Suppressor macrophage treated with lipopolysaccharide for 1 hour (primary cell): ENCODE data around the gene TMEM234.
"Not testable (repeated sequence)": the region's sequence is repeated elsewhere in the genome, so short reads cannot be mapped to it uniquely, and the experiment has no call there.

Source experiments
- DNase-seq, 3 donors: peaks; one replicate each; pipeline ENCODE4 v3.0.0-alpha.2; 2020 to 2022

Gene TMEM234

DNA sequence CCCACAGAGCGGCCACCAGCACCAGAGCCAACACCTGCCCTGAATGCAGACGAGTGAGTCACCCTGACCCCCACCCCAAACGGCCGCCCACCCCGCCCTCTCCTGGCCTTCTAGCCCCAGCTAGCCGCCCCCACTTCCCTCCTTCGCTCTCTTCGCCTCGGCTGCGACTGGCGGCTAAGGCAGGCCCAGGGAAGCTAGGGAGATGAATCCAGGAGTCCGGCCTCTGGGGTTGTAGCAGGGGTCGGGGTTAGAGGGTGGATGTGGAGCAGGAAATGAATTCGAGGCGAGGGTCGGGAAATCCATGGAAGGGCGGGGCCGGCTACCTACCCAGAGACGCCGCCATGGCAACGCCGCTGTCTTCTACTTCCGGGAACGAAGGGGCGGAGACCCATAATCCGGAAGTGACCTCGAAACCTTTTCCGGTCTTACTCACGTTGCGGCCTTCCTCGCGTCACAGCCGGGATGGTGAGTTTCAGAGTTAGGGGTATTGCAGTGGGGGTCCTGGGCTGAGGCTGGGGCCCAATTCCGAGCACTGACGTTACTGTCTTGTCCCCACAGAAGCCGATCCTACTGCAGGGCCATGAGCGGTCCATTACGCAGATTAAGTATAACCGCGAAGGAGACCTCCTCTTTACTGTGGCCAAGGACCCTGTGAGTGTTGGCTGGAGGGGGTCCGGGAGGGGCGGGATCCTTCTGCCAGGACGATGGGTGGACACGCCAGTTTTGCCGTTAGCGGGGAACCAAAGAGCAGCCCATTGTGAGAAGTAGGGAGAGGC lies at the start of gene TMEM234, which contains the start of gene EIF3I:
Gene TMEM234, minus strand, starts transcription at position 374 of the 776 bp plus-strand sequence. Its CDS starts 31 bp downstream, at position 343.
Gene EIF3I, plus strand, starts transcription at position 428 of the 776 bp plus-strand sequence. Its CDS starts 35 bp downstream, at position 463.
- DNase-seq = peak; percentile 95 to 97 (median 96)

DNA sequence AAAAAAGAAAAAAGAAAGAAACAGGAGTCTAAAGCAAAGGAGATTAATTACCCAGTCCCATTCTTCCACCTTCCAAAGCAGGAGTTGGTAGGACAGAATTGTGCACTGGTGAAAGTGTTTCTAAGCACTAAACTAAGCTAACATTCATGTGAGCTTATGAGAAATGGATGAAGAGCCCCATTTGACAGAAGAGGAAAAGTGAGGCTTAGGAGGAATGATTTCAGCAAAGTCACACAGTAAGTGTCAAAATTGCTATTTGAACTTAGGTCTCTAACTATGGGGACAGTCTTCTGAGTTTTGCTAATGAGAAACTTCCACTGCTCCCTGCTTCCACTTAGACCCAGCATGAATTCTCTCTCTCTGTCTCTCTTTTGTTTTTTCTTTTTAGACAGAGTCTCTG lies 47.6 kb upstream of the TMEM234 start:
- no peak for DNase-seq

DNA sequence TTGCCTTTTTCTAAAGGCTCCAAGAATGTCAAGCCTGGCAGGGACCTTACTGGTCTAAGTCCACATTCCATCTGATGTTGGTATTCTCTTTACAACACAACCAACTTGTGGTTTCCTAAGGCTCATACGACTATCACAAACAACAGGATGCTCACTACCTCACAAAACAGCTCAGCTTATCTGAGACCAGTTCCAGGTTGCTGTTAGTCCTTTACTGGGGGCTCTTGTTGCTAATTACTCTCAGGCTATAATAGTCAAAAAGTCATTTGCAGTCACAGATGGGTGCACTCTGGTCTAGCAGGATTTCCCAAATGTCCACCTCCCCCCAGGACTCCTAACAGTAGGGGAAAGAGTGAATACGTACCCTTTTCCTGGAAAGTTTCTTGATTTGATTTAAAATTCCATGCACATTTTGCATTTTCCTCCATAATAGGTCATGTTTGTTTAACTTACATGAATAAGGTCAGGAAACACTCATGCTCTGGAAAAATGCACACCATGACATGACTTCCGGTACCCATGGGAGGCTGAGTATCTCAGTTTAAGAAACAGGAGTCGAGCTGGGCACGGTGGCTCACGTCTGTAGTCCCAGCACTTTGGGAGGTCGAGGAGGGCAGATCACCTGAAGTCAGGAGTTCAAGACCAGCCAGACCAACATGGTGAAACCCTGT lies 44.9 kb upstream of the TMEM234 start:
- no peak for DNase-seq

DNA sequence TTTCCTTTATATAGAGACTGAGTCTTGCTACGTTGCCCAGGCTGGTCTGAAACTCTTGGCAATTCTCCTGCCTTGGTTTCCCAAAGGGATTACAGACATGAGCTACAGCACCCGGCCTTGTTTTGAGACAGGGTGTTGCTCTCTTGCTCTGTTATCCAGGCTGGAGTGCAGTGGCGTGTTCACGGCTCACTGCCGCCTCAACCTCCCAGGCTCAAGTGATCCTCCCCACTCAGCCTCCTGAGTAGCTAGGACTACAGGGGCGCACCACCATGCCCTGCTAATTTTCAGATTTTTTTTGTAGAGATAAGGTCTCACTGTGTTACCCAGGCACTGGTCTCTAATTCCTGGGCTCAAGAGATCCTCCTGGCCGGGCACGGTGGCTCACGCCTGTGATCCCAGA lies 43.7 kb upstream of the TMEM234 start:
- no peak for DNase-seq

DNA sequence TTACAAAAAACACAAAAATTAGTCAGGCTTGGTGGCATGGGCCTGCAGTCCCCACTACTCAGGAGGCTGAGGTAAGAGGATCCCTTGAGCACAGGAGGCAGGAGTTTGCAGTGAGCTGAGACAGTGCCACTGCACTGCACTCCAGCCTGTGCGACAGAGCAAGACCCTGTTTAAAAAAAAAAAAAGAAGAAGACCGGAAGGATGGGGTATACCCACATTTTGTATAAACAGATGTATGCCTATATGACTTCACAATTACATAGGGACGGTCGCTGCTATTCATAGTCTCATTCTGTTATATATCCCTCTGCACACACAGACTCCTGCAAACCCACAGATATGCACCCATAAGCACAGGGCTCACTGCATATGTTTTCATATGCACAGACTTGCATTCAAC lies 41.6 kb upstream of the TMEM234 start:
- DNase-seq = no peak

- DNase-seq = not testable (repeated sequence)
Observed at GRCh38 chr1:32263236-32263593, 41.1 kb upstream of the TMEM234 start.

DNA sequence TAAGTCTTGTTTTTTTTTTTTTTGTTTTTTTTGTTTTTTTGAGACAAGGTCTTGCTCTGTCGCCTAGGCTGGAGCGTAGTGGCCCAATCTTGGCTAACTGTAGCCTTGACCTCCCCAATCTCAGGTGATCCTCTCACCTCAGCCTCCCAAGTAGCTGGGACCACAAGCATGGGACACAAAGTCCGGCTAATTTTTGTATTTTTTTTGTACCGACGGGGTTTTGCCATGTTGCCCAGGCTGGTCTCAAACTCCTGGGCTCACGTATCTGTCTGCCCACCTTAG lies 35.0 kb upstream of the TMEM234 start:
- no peak for DNase-seq

DNA sequence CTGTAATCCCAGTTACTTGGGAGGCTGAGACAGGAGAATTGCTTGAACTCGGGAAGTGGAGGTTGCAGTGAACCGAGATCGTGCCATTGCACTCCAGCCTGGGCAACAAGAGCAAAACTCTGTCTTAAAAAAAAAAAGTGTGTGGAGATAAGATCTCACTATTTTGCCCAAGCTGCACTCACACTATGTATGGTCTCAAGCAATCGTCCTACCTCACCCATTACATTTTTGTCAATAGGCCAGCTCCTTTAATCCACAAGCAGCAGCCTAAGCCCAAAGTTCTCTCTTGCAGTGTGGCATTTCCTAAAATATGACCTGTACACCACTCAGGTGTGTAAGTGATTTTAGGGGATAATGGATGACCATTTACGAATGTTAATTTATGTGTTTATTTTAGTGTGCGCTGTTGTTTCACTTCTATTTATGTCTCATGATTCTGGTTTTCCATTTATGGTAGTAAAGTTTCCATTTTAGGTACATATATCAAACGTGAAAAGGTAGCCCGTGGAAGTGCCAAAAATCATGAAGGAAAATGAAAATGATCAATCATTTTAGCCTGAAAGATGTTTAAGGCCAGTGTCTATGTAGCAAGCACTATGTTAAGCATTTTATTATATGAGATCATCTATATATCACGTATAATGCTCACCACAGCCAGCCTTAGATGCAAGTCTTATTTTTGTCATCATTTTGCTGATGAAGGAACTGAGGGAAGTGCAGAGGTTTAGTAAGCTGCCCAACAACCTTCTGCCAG lies 34.5 kb upstream of the TMEM234 start:
- DNase-seq = no peak

GRCh38 chr1:32255072-32256071 lies 33.2 kb upstream of the TMEM234 start:
- no peak for DNase-seq

DNA sequence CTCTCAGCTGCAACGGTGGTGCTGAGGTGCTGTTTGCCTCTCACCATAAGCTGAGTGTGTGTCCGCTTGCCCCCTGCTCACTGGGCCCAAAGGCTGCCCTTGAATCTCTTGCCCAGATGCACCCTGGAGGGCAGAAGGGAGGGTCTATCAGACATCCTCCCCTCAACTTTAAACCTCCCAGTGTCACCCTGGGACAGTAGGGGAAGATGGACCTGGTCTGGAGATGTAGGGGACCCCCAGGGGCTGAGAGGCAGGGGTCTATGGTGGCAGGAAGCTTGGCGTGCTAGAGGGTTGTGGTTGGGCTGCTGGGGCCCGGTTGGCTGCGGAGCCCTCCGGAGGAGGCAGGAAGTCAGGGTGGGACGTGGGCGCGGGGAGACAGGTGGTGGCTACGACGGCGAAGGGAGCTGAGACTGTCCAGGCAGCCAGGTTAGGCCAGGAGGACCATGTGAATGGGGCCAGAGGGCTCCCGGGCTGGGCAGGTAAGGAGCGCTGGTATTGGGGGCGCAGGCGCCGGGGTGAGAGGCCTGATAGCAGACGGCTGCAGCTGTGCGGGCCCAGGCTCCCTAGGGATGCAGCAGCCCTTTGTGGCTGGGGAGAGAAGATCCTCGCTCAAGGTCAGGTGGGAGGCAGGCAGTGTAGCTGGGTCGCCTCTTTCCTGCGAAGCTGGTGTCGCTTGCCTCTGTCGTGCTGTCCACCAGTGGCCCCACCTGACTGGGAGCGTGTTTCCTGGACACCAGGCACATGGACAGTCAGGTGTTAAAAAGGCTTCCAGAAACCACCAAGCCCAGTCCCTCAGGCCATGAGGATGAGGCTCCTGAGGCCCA lies 29.0 kb upstream of the TMEM234 start, which contains the start of gene LCK:
Gene LCK, plus strand, starts transcription at position 373 of the 824 bp plus-strand sequence. CDS start 23,065 bp downstream, outside the sequence.
- no peak for DNase-seq

DNA sequence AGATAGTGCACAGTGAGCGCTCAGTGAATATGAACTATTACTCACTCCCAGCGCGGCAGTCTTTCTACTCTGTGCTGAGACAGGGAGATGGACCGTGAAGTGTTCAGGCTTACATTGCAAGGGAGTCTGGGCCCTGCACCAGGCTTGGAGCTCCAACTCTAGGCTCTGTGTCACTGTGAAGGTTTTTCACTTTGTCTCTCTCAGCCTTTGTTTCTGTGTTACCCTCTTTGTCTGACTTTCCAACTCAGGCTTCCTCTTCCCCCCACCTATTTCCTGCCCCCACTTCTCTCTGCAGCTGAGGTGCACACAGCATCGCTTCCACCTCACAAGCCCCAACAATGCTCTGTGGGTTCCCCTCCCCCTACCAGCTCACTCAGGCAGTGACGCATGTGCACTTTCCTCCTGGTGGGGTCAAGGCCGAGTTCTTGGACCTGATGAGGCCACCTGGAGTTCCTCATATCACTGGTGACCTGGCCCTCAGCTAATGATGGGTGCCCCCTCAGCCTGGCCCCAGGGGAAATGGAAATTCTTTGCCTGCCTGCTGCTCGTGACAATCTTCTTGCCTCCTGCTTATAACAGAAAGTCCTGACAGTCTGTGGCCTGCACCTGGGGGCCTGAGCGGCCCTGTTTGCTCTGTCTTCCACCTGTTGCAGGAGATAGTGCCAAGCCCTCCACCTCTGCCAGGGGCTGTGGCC lies 27.8 kb upstream of the TMEM234 start:
- no peak for DNase-seq

- peak; percentile 83 to 93 (median 86) for DNase-seq
Observed at GRCh38 chr1:32247983-32248889, 26.1 kb upstream of the TMEM234 start.

- no peak for DNase-seq
Observed at GRCh38 chr1:32247452-32247851, 25.3 kb upstream of the TMEM234 start.

DNA sequence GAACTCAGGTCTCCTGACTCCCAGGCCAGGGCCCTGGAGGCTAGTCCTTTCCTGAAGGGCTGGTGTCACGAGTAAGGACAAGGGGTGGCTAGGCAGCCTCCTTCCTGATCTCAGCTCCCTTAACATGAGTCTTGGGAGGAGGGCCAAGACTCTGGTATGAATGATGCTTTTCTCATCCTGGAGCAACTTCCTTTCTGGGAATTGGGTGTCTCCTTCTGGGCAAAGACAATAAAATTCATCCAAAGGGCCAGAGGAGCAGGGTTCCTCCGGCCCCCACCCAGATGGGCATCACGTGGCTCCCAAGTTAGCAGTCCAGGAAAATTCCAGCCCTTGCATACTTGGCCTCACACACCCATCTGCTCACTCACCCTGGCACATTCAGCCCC lies 24.7 kb upstream of the TMEM234 start, which contains the start of gene FAM167B:
Gene FAM167B, plus strand, starts transcription at position 335 of the 386 bp plus-strand sequence. CDS start 200 bp downstream, outside the sequence.
- no peak for DNase-seq

- peak; percentile 69 to 71 (median 70) for DNase-seq
Observed at GRCh38 chr1:32242341-32242851, 20.2 kb upstream of the TMEM234 start.

DNA sequence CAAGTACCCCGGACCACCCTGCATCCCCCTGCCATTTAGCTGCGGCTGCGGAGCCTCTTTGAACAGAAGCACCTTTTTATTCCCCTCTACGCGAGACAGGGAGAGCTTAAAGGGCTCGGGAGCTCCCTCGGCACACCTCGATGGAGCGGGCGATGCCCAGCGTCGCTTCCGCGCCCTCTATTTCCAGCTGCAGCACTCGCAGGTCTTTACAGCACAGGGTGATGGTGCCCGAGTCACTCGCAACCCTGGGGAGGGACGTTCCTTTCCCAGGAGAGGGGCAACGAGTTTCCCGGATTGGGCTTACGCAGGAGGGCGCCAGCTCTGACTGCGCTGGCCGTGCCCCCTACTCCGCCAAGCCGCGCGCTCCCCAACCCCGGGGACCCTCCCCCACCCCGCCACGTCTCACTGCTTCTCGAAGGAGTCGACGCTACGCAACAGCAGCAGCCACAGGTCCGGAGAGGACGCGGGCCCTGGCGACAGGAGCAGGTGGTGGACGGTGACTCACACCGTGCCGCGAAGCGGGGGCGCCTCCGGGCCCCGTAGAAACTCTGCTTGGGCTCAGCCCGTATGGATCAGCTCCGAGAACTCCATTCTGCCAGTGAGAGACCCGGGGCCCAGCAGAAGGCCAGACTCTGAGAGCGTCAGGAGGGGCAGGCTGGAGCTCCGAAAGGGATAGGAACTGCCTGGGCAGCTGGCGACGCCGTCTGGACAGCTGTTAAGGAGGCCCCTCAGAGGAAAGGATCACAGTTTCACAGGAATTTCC lies 19.0 kb upstream of the TMEM234 start:
- peak; percentile 28 to 48 (median 36) for DNase-seq

DNA sequence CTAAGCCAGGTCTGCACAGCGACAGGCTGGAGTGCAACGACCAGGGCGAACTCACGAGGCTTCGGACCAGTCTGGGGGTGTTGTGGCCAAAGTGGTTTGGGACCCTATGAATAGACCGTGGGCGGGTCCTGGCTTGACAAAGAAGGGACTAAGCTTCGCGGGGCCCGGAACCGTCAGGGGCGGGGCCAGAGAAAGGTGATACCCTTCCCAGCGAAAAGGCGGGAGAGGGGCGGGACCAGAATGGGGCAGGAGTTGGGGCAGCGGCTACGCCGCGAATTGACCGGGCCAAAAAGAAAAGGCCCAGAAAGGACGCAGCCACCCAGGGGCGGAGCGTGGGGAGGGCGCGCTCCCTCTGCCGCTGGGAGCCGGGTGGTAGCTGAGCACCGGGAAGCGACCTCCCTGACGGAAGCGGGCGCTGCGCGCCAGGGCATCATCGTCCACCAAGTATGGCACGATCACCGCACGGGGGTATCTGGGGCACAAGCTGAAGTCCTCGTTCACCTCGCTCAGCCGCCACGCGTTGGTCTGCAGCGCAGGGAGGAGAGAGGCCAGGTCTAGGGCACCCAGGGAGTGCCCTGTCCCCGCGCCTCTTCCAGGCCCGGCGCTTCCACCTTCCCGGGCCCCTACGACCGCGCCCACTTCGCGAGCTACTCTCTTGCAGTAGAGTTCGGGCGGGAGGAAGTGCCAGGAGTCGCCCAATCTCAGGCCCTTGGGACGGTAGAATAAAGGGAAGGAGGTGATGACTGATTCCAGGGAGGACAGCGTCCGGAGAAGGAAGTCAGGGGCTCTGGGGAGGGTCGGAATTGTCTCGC lies 18.2 kb upstream of the TMEM234 start:
- DNase-seq = peak; percentile 62 to 78 (median 69)

DNA sequence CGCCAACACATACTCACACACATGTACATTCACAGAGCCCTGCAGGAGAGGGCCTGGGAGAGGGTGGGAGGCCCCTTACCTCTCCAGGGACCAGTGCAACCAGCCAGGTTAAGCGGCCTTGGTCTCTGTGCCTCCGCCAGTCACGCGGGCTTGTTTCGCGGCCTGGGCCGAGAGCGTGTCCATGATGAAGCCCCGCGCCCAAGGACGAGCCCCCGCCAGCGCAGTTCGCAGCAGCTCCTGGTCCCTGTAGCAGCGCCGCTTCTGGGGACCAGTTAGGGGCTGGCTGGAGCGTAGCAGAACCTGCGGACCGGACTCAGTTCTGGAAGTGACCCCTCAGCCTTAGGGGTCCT lies 17.6 kb upstream of the TMEM234 start:
- no peak for DNase-seq
